C4-2B (cell line): ENCODE results near the gene GPX4.

Experiments
- CTCF ChIP-seq: fragments of 450-650 bp; conservative IDR thresholded peaks from 2 replicates; pipeline ENCODE4 v1.5.1; 2017; ENCODE audit warnings: mild to moderate bottlenecking
- ZFX ChIP-seq: fragments of 450-650 bp; IDR thresholded peaks from 2 replicates; pipeline ENCODE4 v1.6.1; 2017

GRCh38 chr19:1144741-1145140 is 40.9 kb downstream of the GPX4 start:
- TF ChIP-seq CTCF: no peak
- TF ChIP-seq ZFX: no peak
